Measurements from ENCODE around the gene MRPL34.

Gene MRPL34

DNA sequence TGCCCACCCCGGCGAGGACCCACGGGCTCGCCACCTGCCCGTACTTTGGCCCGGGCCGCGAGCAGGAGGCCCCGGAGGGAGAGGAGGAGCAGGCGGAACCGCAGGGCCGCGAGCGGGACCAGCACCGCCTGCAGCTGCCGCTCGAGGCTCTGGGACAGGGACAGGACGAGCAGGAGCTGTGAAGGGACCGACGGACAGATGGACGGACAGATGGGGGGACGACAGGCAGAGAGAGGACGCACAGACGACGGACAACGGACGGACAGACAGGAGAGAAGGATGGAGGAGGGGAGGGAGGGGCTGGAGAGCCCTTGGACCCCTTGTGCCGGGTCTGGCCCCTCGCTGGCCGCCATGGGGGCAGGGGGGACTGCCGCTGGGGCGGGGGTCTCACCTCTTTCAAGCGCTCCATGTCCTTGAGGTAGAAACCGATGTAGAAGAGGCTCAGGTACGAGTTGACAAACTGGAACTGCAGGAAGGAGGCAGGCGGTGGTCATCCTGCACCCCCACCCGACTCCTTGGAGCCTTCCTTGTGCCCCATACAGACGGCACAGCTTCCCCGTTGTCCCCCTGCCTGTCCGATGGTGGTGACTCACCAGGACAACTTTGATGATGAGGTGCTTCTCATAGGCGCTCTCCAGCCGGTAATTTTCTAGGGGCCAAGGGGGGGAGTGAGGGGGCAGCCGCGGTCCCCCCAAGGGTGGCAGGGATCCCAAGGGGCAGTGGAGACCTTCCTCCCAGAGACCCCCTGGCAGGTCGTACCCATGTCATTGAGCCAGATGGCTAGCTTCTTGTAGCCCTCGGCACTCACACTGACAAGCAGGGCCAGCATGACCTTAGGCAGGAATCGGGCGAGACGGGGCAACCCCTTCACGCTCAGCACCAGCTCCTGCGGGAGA is 23.9 kb downstream of the MRPL34 start:
- no peak for FAIRE-seq

DNA sequence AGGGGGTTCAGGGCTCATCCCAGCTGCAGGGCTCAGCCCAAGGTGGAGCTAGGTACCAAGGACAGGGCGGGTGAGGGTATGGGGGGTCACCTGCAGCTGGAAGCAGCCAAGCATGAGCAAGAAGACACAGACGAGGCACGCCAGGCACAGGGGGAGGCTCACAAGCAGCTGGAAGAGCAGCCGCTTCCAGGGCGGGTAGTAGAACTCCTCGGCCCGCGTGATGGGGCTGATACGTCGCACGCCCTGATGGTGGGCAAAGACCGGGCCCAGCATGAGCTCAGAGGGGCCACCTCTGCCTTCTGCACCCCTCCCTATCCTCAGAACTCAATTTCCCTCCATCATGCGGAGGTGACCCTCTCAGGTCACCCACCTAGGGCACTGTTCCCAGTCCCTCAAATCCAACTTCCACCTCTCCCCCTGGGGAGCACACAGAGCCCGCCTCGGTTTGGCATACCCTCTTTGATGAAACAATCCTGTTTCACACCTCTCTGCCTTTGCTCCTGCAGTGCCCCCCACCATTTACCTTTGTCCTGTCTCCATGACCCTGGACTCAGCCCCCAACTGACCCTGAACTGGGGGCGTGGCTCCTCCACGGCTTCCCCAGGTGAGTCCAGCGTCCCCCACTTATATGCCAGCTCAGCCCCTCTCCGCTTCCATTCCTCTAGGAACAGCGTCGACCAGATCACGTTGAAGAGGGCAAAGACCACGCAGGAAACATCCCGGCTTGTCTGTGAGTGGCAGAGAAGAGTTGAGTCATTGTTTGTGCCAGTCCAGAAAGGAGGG is 24.8 kb downstream of the MRPL34 start:
- FAIRE-seq: no peak

DNA sequence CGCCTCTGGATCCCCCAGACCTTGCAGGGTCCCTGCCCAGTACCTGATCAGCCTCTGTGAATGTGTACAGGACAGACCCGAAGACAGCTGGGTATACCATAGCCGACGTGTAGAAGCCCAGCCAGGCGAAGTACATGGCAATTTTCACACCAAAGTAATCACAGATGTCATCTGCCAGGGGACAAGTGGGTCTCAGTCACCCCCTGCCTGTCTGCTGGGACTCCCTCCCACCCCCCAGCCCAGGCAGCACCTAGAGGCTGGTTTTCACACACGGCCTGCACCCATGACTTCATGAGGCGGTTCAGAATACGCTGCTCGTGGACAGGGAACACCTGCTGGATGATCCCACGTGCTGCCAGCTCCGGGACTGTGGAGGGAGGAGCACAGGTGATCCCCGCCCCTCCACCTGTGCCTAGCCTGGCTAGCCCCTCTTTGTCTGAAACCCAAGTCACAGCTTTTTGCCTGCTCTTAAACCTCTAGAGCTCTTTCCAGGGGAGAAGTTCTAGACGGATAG is 25.4 kb downstream of the MRPL34 start:
- no peak for FAIRE-seq

DNA sequence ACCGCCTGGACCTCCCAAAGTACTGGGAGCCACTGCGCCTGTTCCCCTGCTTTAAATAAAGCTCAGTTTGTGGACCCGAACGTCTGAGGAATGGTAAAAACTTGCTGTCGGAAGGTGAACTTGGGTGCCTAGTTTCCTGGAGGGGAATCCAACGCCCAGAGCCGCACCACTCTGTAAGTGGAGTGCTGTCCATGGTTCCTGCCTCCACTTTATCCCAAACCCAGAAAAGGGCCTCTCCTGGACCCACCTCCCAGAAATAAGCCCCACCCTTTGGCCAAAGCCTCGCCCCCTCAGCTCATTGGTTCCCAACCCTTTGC is 26.6 kb downstream of the MRPL34 start:
- FAIRE-seq: no peak

DNA sequence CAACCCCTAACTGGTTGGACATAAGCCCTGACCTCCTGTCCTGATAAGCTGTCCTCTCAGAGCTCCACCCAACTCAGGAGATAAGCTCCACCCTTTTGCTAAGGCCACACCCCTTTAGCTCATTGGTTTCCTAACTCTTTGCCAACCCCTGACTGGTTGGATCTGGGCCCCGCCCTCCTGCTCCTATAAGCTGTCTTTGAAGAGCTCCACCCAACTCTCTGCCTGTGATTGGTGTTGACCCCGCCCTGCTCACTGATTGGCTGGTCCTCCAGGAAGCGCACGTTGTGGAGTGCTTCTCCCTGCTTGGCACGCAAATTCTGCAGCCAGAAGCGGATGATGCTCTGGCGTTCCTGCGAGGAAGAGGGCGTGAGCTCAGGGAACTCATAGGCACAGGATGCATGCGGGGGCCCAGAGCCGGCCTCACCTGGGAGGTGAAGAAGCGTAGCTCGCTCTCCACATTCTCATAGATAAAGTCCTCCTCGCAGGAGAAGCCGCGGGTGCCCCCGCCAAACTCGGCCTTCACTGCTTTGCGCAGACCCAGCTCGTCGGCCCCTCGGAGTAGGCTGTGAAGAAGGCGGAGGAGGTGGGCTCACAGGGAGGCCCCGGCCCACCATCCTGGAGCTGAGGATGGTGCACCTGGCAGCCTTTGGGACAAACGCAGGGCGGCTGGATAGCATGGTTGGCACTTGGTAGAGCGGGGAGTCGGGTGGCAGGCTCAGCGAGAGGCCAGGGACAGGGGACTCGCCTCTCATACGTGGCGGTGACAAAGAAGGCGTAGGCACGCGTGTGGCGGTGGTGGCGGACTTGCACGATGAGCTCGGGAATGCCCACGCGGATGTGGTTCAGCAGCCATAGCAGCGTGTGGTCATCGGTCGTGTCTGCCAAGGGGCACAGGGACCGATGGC is 27.3 kb downstream of the MRPL34 start:
- FAIRE-seq: no peak

DNA sequence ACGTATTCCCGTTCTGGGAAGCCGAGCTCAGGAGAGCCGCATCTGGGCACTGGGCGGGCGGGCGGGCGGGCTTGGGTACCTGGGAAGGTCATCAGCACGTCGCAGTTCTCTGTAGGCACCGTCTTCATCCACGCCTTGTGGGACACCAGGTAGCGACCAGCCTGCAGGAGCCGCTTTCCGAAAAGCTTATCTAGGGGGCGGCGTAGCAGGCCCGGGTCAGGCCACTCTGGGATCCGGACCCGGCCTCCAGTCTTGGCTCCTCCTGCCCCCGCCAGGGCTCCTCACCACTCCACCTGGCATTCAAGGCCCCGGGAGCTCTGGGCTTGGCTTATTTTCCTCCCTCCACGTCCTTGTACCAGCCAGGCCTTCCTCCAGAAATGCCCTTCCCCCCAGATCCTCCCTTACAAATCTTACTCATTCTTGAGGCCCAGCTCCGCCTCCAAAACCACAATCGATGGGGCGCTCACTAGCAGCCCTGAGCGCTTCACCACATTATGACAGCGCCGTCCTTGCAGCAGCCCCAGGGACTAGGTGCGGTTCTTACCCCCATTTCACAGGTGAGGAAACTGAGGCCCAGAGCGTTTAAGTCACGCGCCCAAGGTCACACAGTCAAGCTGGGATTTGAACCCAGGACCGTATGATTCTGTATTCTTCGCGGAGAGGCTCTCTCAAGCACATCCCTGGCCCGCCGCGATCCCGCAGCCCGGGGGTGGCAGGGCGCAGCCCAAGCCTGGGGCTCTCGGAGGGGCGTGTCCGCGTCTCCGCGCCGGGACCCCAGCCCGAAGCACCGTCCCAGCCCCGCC is 28.1 kb downstream of the MRPL34 start:
- no peak for FAIRE-seq

DNA sequence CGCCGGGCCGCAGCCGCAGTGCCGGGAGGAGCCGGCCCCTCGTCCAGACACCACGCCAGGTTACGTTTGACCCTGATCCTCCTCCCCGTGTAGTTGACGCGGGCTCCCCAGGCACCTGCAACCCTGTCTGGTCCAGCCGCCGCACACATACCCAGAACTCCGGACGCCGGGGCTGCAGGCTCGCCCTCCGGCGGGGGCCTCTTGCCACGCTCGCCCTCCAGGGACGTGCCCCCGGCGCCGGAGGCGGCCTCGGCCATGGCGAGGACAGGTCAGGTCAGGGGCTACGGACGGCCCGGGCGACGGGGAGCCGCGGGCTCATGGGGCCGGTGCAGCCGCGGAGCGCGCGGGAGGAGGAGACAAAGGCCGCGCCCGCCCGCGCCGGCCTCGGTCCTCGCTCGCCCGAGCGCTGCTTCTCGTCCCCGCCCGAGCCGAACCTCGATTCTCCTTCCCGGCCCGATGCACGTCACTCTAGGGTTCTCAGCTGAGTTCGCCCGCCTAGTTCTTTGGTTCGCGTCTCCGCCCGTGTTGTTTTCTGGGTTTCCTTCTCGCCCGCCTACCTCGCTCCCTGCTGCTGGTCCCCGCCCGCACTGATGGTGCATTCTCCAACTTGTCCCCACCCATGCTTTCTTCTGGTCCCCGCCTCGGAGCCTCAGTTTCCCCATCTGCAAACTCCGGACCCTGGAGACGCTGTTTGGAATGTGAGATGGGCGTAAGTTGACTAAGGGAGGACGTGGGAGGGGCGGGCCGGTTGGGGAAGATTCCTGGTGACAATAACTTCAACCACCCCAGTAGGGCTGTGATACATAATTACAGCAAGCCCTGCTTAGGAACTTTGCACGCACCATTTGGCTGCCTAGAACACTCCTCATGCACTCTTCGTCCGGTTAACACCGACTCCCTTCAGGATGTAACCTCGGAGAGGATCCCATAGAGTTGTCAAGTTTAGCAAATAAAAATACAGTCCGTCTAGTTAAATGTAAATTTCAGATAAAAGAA is 29.0 kb downstream of the MRPL34 start, which contains the start of gene ANO8:
ANO8 (minus strand) TSS at position 442 of the 996 bp plus-strand sequence; CDS start at position 257, 185 bp downstream.
- no peak for FAIRE-seq

DNA sequence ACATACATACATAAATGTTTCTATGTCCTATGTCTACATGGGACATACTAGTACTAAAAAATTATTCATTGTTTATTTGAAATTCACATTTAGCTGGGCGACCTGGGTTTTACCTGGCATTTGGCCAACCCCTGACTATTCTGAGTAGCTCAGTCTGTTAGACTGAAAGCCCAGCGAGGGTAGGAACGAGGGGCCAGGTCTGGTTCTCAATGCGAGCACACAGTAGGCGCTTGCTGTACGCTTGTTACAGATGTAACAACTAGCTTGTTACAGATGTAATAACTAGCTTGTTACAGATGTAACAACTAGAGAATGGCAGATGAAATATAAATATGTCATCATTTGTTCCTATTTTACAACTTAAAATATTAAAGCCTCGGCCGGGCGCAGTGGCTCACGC is 29.9 kb downstream of the MRPL34 start:
- no peak for FAIRE-seq

DNA sequence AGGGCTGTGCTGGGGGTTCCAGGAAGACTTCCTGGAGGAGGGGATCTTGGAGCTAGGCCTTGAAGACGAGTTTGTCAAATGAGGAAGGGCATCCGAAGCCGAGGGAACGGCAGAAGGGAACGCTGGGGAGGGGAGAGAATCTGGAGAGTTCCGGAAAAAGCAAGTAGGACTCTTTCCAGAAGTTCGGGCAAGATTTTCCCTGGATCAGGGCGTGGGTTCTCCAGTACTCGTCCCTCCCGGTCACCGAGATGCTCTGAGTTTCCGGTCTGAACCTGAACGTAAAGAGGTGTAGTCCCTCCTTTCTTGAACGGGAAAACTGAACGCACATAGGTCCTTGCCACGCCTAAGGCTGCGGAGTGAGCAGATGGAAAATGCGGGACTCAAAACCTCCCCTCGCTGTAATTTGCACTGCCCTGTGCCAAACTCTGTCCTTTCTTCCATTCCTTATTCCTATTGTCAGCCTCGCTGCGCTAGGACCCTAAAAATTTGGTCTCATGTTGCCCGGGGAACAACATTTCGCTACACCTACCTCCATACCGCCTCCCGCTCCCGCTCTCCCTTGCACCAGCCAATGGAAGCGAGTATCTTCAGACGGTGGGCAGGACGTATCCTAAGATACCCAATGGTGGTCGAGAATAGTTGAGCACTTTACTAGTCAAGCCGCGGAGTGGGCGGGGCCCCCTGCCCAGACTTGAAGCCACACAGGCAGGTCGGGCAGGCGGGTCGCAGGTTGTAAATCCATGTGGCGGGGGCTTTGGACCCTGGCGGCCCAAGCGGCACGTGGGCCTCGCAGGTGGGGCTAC is 31.4 kb downstream of the MRPL34 start, which contains the start of gene GTPBP3:
GTPBP3 (plus strand) TSS at position 682 of the 803 bp plus-strand sequence; CDS start at position 741, 59 bp downstream.
- FAIRE-seq: peak; percentile 61

DNA sequence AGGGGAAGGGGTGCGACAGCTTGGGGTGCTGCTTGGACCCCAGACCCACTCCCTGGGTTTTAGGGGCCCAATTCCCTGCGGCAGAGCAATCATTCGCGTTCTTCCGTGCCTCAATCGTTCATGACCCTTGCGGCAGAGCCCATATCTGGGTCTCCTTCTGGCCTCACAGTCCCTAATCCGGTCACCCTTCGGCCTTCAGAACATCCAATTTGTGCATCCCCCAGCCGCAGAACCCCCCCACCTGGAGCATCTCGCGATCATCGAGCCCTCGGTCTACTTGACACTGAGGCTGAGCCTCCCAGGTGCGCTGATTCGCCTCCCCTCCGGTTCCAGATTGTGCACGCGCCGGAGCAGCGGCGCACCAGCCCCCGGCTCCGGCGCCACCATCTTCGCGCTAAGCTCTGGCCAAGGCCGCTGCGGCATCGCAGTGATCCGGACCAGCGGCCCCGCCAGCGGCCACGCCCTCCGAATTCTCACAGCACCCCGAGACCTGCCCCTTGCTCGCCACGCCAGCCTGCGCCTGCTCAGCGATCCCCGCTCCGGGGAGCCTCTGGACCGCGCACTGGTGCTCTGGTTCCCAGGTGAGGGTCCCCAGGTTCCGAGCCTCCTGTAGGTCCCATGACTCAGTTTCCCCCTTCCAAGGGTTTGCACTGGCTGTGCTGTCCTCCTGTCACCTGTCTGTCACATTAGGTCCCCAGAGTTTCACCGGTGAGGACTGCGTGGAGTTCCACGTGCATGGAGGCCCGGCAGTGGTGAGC is 32.2 kb downstream of the MRPL34 start:
- no peak for FAIRE-seq

DNA sequence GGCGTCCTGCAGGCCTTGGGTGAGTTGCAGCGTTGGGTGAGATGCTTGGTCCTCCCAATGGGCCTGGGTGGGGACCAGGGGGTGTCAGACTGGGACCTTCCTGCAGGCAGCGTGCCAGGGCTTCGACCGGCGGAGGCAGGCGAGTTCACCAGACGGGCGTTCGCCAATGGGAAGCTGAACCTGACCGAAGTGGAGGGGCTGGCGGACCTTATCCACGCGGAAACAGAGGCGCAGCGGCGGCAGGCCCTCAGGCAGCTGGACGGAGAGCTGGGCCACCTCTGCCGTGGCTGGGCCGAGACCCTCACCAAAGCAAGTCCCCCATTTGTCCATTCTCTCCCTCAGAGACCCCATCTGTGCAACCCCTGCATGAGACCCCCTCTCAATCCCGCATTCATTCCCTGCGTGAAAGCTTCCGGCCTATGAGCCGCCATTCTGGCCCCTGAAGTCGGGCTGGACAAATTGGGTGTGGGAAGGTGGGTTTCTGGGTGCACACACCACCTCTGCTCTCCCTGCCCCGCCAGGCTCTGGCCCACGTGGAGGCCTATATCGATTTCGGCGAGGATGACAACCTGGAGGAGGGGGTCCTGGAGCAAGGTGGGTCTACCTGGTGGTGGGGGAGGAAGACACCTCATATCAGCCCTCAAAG is 32.9 kb downstream of the MRPL34 start:
- no peak for FAIRE-seq

DNA sequence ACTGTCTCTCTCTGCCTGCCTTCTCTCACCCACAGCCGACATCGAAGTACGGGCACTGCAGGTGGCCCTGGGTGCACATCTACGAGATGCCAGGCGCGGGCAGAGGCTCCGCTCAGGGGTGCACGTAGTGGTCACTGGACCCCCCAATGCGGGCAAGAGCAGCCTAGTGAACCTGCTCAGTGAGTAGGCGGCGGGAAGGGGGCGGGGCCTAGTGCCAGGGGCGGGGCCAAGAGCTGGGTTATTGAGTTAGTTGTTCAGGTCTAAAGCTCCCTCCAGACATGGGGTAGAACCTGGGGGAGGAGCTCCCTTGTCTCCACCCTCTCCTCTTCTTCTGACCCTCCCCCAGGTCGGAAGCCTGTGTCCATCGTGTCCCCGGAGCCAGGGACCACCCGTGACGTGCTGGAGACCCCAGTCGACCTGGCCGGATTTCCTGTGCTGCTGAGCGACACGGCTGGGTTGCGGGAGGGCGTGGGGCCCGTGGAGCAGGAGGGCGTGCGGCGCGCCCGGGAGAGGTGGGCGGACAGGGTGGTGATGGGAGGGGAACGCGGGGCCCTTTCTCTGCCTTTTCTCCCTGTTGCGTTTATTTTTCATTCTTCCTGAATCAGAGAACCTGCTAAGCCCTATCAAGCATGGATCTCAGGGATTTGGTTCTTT is 33.5 kb downstream of the MRPL34 start:
- FAIRE-seq: no peak

DNA sequence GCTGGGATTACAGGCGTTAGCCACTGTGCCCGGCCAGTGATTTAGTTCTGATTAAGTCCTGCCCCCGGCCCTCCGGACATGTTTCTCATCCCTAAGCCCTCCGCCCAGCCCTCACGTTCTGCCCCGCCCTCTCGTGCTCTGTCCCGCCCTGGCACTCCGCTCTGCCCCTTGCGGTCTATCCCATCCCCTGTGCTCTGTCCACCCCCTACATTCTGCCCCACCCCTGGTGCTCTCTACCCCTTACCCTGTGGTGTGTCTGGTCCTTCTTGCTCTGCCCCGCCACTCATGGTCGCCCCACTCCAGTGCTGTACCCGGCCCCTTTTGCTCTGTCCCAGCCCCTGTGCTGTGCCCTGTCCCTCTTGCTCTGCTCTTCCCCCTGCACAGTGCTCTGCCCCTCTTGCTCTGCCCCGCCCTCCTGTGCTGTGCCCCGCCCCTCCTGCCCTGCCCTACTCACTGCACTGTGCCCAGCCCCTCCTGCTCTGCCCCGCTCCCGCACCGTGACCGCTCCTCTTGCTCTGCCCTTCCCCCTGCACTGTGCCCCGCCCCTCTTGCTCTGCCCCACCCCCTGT is 34.7 kb downstream of the MRPL34 start:
- no peak for FAIRE-seq

DNA sequence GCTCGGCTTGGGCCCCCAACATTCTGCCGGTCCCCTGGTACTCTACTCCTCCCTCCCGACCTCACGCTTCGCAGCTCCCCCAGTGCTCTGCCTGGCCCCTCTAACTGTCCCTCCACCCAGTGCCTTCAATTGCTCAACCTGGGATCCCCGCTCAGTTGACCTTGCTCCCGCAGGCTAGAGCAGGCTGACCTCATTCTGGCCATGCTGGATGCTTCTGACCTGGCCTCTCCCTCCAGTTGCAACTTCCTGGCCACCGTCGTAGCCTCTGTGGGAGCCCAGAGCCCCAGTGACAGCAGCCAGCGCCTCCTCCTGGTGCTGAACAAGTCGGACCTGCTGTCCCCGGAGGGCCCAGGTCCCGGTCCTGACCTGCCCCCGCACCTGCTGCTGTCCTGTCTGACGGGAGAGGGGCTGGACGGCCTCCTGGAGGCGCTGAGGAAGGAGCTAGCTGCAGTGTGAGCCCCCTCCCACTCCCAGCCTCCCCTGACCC is 35.2 kb downstream of the MRPL34 start:
- no peak for FAIRE-seq

DNA sequence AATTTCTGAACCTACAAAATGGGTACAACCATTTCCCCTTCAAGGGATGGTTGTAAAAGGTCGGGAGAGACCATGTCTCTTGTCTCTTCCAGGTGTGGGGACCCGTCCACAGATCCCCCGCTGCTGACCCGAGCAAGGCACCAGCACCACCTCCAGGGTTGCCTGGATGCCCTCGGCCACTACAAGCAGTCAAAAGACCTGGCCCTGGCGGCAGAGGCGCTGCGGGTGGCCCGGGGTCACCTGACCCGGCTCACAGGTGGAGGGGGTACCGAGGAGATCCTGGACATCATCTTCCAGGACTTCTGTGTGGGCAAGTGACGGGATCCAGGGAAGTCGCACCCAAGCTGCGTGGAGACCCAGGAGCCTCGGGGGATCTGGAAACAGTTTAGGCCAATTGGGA is 35.7 kb downstream of the MRPL34 start:
- FAIRE-seq: no peak

DNA sequence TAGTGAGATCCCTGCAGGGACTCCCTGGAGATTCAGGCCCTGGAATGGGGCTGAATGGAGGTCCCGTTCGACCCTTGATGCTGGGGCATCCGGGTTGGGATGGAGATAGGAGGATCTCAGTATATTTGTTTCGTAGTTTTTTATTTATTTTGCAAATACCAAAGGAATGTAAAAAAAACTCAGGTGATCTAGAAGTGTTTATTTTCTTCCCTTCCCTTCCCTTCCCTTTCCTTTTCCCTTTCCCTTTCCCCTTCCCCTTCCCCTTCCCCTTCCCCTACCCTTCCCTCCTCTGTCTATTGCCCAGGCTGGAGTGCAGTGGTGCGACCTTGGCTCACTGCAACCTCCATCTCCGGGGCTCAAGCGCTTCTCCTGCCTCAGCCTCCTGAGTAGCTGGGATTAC is 36.2 kb downstream of the MRPL34 start:
- no peak for FAIRE-seq

DNA sequence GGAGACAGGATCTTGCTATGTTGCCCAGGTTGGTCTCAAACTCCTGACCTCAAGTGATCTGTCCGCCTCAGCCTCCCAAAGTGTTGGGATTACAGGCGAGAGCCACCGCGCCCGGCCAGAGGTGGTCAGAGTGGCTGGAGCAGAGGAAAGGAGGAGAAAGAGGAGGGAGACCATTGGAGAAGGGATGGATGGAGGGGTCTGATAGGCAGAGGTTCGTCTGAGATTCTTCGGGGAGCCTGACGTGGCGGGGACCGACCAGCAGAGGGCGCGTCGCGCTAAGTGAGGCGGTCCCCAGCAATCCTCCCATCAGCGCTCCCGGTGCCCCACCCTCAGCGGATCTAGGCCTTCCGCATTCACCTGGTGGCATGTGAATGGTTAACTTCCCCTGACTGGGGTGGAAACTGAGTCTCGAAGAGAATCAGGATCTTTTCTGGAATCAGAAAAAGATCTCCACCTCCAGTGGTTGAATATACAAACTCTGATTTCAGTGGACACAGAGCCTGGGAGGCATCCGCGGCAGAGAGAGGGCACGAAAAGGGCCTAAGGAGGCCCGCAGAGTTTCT is 40.5 kb downstream of the MRPL34 start:
- no peak for FAIRE-seq

All from colon (tissue), 2 donors.